Duodenal mucosa (tissue), 2 donors: ENCODE measurements around the gene MAD2L1.

ENCODE experiments used
- H3K27ac ChIP-seq: one replicate; pipeline ENCODE4 v1.7.0; 2013; ENCODE audit warnings: low read depth, low read length
- H3K27me3 ChIP-seq, 2 donors: one replicate each; pipeline ENCODE4 v1.7.0; 2013; ENCODE audit warnings: low read length in 2 of 2, control low read depth in 1 of 2; ENCODE audit not compliant: insufficient read depth in 2 of 2, control insufficient read depth in 1 of 2
- H3K36me3 ChIP-seq, 2 donors: one replicate each; pipeline ENCODE4 v1.7.0; 2013; ENCODE audit warnings: low read length in 2 of 2, control low read depth in 1 of 2; ENCODE audit not compliant: insufficient read depth in 2 of 2, control insufficient read depth in 1 of 2
- H3K4me1 ChIP-seq, 2 donors: one replicate each; pipeline ENCODE4 v1.7.0; 2013; ENCODE audit warnings: low read length in 2 of 2, control low read depth in 1 of 2; ENCODE audit not compliant: insufficient read depth in 2 of 2, control insufficient read depth in 1 of 2
- H3K4me3 ChIP-seq, 2 donors: one replicate each; pipeline ENCODE4 v1.7.0; 2013; ENCODE audit warnings: low read length in 2 of 2, low read depth in 1 of 2
- H3K9ac ChIP-seq, 2 donors: one replicate each; pipeline ENCODE4 v1.7.0; 2013; ENCODE audit warnings: low read length in 2 of 2, low read depth in 1 of 2
- H3K9me3 ChIP-seq, 2 donors: one replicate each; pipeline ENCODE4 v1.7.0; 2013; ENCODE audit warnings: low read length in 2 of 2, control low read depth in 1 of 2; ENCODE audit not compliant: control insufficient read depth in 1 of 2

MAD2L1 gene

GRCh38 chr4:120043828-120044227 lies 22.8 kb downstream of the MAD2L1 start:
- no peak overlapping the region for H3K4me3 ChIP-seq
- H3K36me3 ChIP-seq: no peaks in the 10 kb centered on the region
- H3K9ac ChIP-seq: no peak overlapping the region
- H3K27ac ChIP-seq: no peak overlapping the region
- no peaks in the 10 kb centered on the region for H3K27me3 ChIP-seq
- no peaks in the 10 kb centered on the region for H3K4me1 ChIP-seq
- peaks cover 3 to 8% of the 10 kb centered on the region in 2 donors for H3K9me3 ChIP-seq

GRCh38 chr4:120037411-120037810 lies 29.2 kb downstream of the MAD2L1 start:
- Histone ChIP-seq H3K4me3 (no peak overlapping the region), H3K9ac (no peak overlapping the region), H3K36me3 (no peaks in the 10 kb centered on the region), H3K4me1 (no peaks in the 10 kb centered on the region), H3K27me3 (no peaks in the 10 kb centered on the region), H3K27ac (no peak overlapping the region), H3K9me3 (no peaks in the 10 kb centered on the region)

GRCh38 chr4:120034913-120035312 lies 31.7 kb downstream of the MAD2L1 start:
- H3K4me1 ChIP-seq: no peaks in the 10 kb centered on the region
- no peaks in the 10 kb centered on the region for H3K27me3 ChIP-seq
- no peak overlapping the region for H3K4me3 ChIP-seq
- no peak overlapping the region for H3K9ac ChIP-seq
- H3K27ac ChIP-seq: no peak overlapping the region
- H3K36me3 ChIP-seq: no peaks in the 10 kb centered on the region
- no peaks in the 10 kb centered on the region for H3K9me3 ChIP-seq

- Histone ChIP-seq H3K9ac (no peak overlapping the region), H3K27me3 (no peaks in the 10 kb centered on the region), H3K4me1 (no peaks in the 10 kb centered on the region)
Observed at GRCh38 chr4:120026853-120027252, 39.8 kb downstream of the MAD2L1 start.

GRCh38 chr4:120025516-120025915 lies 41.1 kb downstream of the MAD2L1 start:
- Histone ChIP-seq H3K9ac (no peak overlapping the region), H3K9me3 (no peaks in the 10 kb centered on the region), H3K4me3 (no peak overlapping the region), H3K36me3 (no peaks in the 10 kb centered on the region), H3K27me3 (no peaks in the 10 kb centered on the region), H3K27ac (no peak overlapping the region), H3K4me1 (no peaks in the 10 kb centered on the region)

More at GRCh38 chr4:120026853-120027252, 39.8 kb downstream of the MAD2L1 start:
- Histone ChIP-seq H3K9me3 (no peaks in the 10 kb centered on the region), H3K4me3 (no peak overlapping the region), H3K27ac (no peak overlapping the region), H3K36me3 (no peaks in the 10 kb centered on the region)

- Histone ChIP-seq H3K36me3 (no peaks in the 10 kb centered on the region), H3K9me3 (no peaks in the 10 kb centered on the region), H3K4me1 (no peaks in the 10 kb centered on the region), H3K27ac (no peak overlapping the region), H3K9ac (no peak overlapping the region), H3K27me3 (no peaks in the 10 kb centered on the region), H3K4me3 (no peak overlapping the region)
Observed at GRCh38 chr4:120018786-120019185, 47.9 kb downstream of the MAD2L1 start.

- H3K27ac ChIP-seq: no peak overlapping the region
- H3K9ac ChIP-seq: no peak overlapping the region
- H3K9me3 ChIP-seq: no peaks in the 10 kb centered on the region
- no peaks in the 10 kb centered on the region for H3K4me1 ChIP-seq
- H3K4me3 ChIP-seq: no peak overlapping the region
- H3K27me3 ChIP-seq: no peaks in the 10 kb centered on the region
- no peaks in the 10 kb centered on the region for H3K36me3 ChIP-seq
Observed at GRCh38 chr4:120017939-120018692, 48.5 kb downstream of the MAD2L1 start.

- H3K9ac ChIP-seq: no peak overlapping the region
- H3K4me1 ChIP-seq: no peaks in the 10 kb centered on the region
- H3K27me3 ChIP-seq: no peaks in the 10 kb centered on the region
- H3K4me3 ChIP-seq: no peak overlapping the region
- no peak overlapping the region for H3K27ac ChIP-seq
- H3K9me3 ChIP-seq: no peaks in the 10 kb centered on the region
- no peaks in the 10 kb centered on the region for H3K36me3 ChIP-seq
Observed at GRCh38 chr4:120011725-120012124, 54.9 kb downstream of the MAD2L1 start.

- no peaks in the 10 kb centered on the region for H3K36me3 ChIP-seq
- H3K4me1 ChIP-seq: no peaks in the 10 kb centered on the region
- H3K9me3 ChIP-seq: no peaks in the 10 kb centered on the region
- no peak overlapping the region for H3K27ac ChIP-seq
- no peaks in the 10 kb centered on the region for H3K27me3 ChIP-seq
- no peak overlapping the region for H3K4me3 ChIP-seq
- no peak overlapping the region for H3K9ac ChIP-seq
Observed at GRCh38 chr4:120010646-120011045, 56.0 kb downstream of the MAD2L1 start.

GRCh38 chr4:120009731-120010130 lies 56.9 kb downstream of the MAD2L1 start:
- H3K36me3 ChIP-seq: no peaks in the 10 kb centered on the region
- H3K4me1 ChIP-seq: no peaks in the 10 kb centered on the region
- no peak overlapping the region for H3K27ac ChIP-seq
- no peaks in the 10 kb centered on the region for H3K9me3 ChIP-seq
- H3K9ac ChIP-seq: no peak overlapping the region
- no peak overlapping the region for H3K4me3 ChIP-seq
- H3K27me3 ChIP-seq: no peaks in the 10 kb centered on the region
